Activated gamma-delta T cell (primary cell): ENCODE measurements around the gene TET3.

Source experiments
- DNase-seq: peaks from one replicate; lab custom pipeline; 2025; lab: John Stamatoyannopoulos, UW

Gene TET3

GRCh38 chr2:74005786-74006185 is 21.1 kb downstream of the TET3 start:
- no peak for DNase-seq

- no peak for DNase-seq
These were observed 21.7 kb downstream of the TET3 start for GRCh38 chr2:74006459-74006858.

GRCh38 chr2:74007121-74007520 is 22.4 kb downstream of the TET3 start:
- DNase-seq, result no peak

- DNase-seq, result no peak
These were observed 23.0 kb downstream of the TET3 start for GRCh38 chr2:74007711-74008110.

GRCh38 chr2:74008761-74009395 is 24.2 kb downstream of the TET3 start:
- no peak for DNase-seq

- no peak for DNase-seq
These were observed 24.9 kb downstream of the TET3 start for GRCh38 chr2:74009577-74009976.

- no peak for DNase-seq
These were observed 25.4 kb downstream of the TET3 start for GRCh38 chr2:74010087-74010541.

- DNase-seq, result no peak
These were observed 26.5 kb downstream of the TET3 start for GRCh38 chr2:74011246-74011645.

- no peak for DNase-seq
These were observed 30.1 kb downstream of the TET3 start for GRCh38 chr2:74014813-74015212.

- no peak for DNase-seq
These were observed 32.5 kb downstream of the TET3 start for GRCh38 chr2:74017223-74017622.

- no peak for DNase-seq
These were observed 34.8 kb downstream of the TET3 start for GRCh38 chr2:74019516-74019915.

GRCh38 chr2:74020702-74021406 is 36.1 kb downstream of the TET3 start:
- no peak for DNase-seq

GRCh38 chr2:74021407-74021755 is 36.7 kb downstream of the TET3 start:
- no peak for DNase-seq

GRCh38 chr2:74024216-74024615 is 39.5 kb downstream of the TET3 start:
- no peak for DNase-seq

- no peak for DNase-seq
These were observed 41.4 kb downstream of the TET3 start for GRCh38 chr2:74025971-74026612.

- no peak for DNase-seq
These were observed 42.1 kb downstream of the TET3 start for GRCh38 chr2:74026687-74027241.

- DNase-seq, result no peak
These were observed 42.8 kb downstream of the TET3 start for GRCh38 chr2:74027496-74027895.

- DNase-seq, result no peak
These were observed 43.6 kb downstream of the TET3 start for GRCh38 chr2:74028290-74028689.

GRCh38 chr2:74028741-74029140 is 44.0 kb downstream of the TET3 start:
- DNase-seq, result no peak

GRCh38 chr2:74029714-74030397 is 45.1 kb downstream of the TET3 start:
- no peak for DNase-seq

GRCh38 chr2:74031221-74031620 is 46.5 kb downstream of the TET3 start:
- no peak for DNase-seq

GRCh38 chr2:74031959-74032287 is 47.2 kb downstream of the TET3 start:
- no peak for DNase-seq

- no peak for DNase-seq
These were observed 48.7 kb downstream of the TET3 start for GRCh38 chr2:74033375-74033774.
